GM12878 (cell line): Measurements from ENCODE around the gene ANLN. TPM values are rescaled to one million over a fixed set of nuclear protein-coding genes. Genes with fewer than 3 reads are reported as not detected.

Source experiments
- ATAC-seq: fragments of 200-7000 bp; cut with Tn5 transposase; 3 replicates; pipeline ENCODE4 v1.9.1; 2020; ENCODE audit warnings: mild to moderate bottlenecking, moderate library complexity
- BruUV-seq: library from RNA; stranded (reverse); fragments of 400-500 nt; replicated peaks from 2 replicates; lab custom pipeline; 2021; lab: Mats Ljungman, UMichigan
- CTCF ChIA-PET: fragments of 300-600 bp; sonication (Branson Sonifier 250); formaldehyde crosslinking; extraction: SDS; loops from one replicate; lab custom pipeline; 2021; ENCODE audit warnings: inconsistent platforms; lab: Yijun Ruan, JAX
- POLR2A ChIA-PET: fragments of 350-600 bp; formaldehyde crosslinking; extraction: SDS; loops from one replicate; lab custom pipeline; 2021; ENCODE audit warnings: inconsistent platforms; lab: Charles Lee
- RAD21 ChIA-PET: fragments of 300-600 bp; sonication (Branson Sonifier 250); formaldehyde crosslinking; loops from one replicate; lab custom pipeline; 2023; ENCODE audit warnings: antibody characterized with exemption; ENCODE audit not compliant: unreplicated experiment; lab: Charles Lee
- SMC1A ChIA-PET: fragments of 300-600 bp; sonication (Branson Sonifier 250); formaldehyde crosslinking; loops from one replicate; lab custom pipeline; 2023; ENCODE audit not compliant: unreplicated experiment, uncharacterized antibody; lab: Charles Lee
- DNase-seq: peaks from one replicate; pipeline ENCODE4 v3.0.0-alpha.2; 2011; ENCODE audit warnings: low read depth, low spot score
- FAIRE-seq: peaks from 3 replicates; lab custom pipeline; 2011; peaks lifted over from hg19 to GRCh38; lab: Jason Lieb, UNC
- H2AFZ ChIP-seq: 2 replicates; pipeline ENCODE4 v1.6.0; 2011; ENCODE audit warnings: low read depth, low read length, control low read depth; ENCODE audit not compliant: control insufficient read depth
- H3K27ac ChIP-seq: 2 replicates; pipeline ENCODE4 v1.5.1; 2011; ENCODE audit warnings: control low read depth; ENCODE audit not compliant: control insufficient read depth, insufficient read depth
- H3K27me3 ChIP-seq, 2 experiments: replicated peaks in 1 of 2; 2 replicates each; pipeline versions ENCODE4 v1.6.0 to v1.6.1; 2011; ENCODE audit warnings: low read length in 1 of 2; ENCODE audit not compliant: control insufficient read depth in 2 of 2, insufficient read depth in 2 of 2
- H3K36me3 ChIP-seq, 2 experiments: 2 replicates each; pipeline ENCODE4 v1.5.1; 2011; ENCODE audit warnings: low read length in 1 of 2; ENCODE audit not compliant: control insufficient read depth in 2 of 2, insufficient read depth in 2 of 2
- H3K4me1 ChIP-seq: 2 replicates; pipeline ENCODE4 v1.6.1; 2011; ENCODE audit warnings: mild to moderate bottlenecking, low read length, moderate library complexity, mixed read lengths; ENCODE audit not compliant: control insufficient read depth, insufficient read depth
- H3K4me2 ChIP-seq: 2 replicates; pipeline ENCODE4 v1.6.0; 2011; ENCODE audit warnings: control low read depth; ENCODE audit not compliant: control insufficient read depth, insufficient read depth
- H3K4me3 ChIP-seq: fragments of 200-600 bp; sonication (generic); 2 replicates; pipeline ENCODE4 v1.5.1; 2016
- H3K79me2 ChIP-seq: 2 replicates; pipeline ENCODE4 v1.6.0; 2011; ENCODE audit warnings: low read length; ENCODE audit not compliant: control insufficient read depth, insufficient read depth
- H3K9ac ChIP-seq: 2 replicates; pipeline ENCODE4 v1.8.0; 2011; ENCODE audit warnings: low read length, control low read depth, mixed read lengths; ENCODE audit not compliant: control insufficient read depth, insufficient read depth
- H3K9me3 ChIP-seq: replicated peaks from 3 replicates; pipeline ENCODE4 v1.5.1; 2011; ENCODE audit warnings: mild to moderate bottlenecking, low read length; ENCODE audit not compliant: control insufficient read depth, insufficient read depth
- H4K20me1 ChIP-seq: 2 replicates; pipeline ENCODE4 v1.6.0; 2011; ENCODE audit not compliant: control insufficient read depth, insufficient read depth
- ATF2 ChIP-seq: IDR thresholded peaks from 2 replicates; pipeline ENCODE4 v1.6.1; 2012; ENCODE audit warnings: low read length, inconsistent platforms
- BMI1 ChIP-seq: fragments of 450-650 bp; IDR thresholded peaks from 2 replicates; pipeline ENCODE4 v1.6.1; 2016; ENCODE audit warnings: mild to moderate bottlenecking, moderate library complexity, borderline replicate concordance
- CEBPZ ChIP-seq: fragments of 150-350 bp; IDR thresholded peaks from 2 replicates; pipeline ENCODE4 v1.6.1; 2016; ENCODE audit warnings: low read depth, low read length
- ELK1 ChIP-seq: IDR thresholded peaks from 2 replicates; pipeline ENCODE4 v1.6.1; 2012; ENCODE audit warnings: low read depth, low read length, improper control_type of control experiment
- FOS ChIP-seq: IDR thresholded peaks from 3 replicates; pipeline ENCODE4 v1.6.1; 2011; ENCODE audit warnings: borderline replicate concordance; ENCODE audit not compliant: insufficient read length; ENCODE audit errors: extremely low read depth
- IRF5 ChIP-seq: fragments of 450-650 bp; IDR thresholded peaks from 2 replicates; pipeline ENCODE4 v1.6.1; 2017; ENCODE audit warnings: borderline replicate concordance
- POLR2AphosphoS5 ChIP-seq: IDR thresholded peaks from 2 replicates; pipeline ENCODE4 v1.6.1; 2011; ENCODE audit warnings: mild to moderate bottlenecking, low read length, inconsistent platforms
- POU2F2 ChIP-seq: IDR thresholded peaks from 3 replicates; pipeline ENCODE4 v1.6.1; 2011; ENCODE audit warnings: low read depth, mild to moderate bottlenecking, low read length, borderline replicate concordance
- RELA ChIP-seq: fragments of 450-650 bp; IDR thresholded peaks from 2 replicates; pipeline ENCODE4 v1.8.0; 2014; ENCODE audit warnings: borderline replicate concordance; ENCODE audit not compliant: partially characterized antibody
- SRF ChIP-seq, 2 experiments: IDR thresholded peaks; 2 replicates each; pipeline ENCODE4 v1.6.1; 2011; ENCODE audit warnings: low read depth in 2 of 2, low read length in 2 of 2, mild to moderate bottlenecking in 1 of 2, moderate library complexity in 1 of 2
- TAF1 ChIP-seq: IDR thresholded peaks from 2 replicates; pipeline ENCODE4 v1.6.1; 2011; ENCODE audit warnings: mild to moderate bottlenecking, low read depth, low read length, borderline replicate concordance
- ZZZ3 ChIP-seq: IDR thresholded peaks from 2 replicates; pipeline ENCODE4 v1.6.1; 2011; ENCODE audit warnings: low read depth; ENCODE audit not compliant: control insufficient read depth, insufficient read length
- WGBS: methylation state at CpG from one replicate; pipeline ENCODE4 v1.1.6; 2016; ENCODE audit warnings: low lambda C conversion rate; ENCODE audit not compliant: insufficient replicate concordance, insufficient coverage; ENCODE audit errors: missing lambda C conversion rate; 5-methylcytosine and 5-hydroxymethylcytosine counted together
- in situ Hi-C: fragments of 300-500 bp; cut with MboI; formaldehyde crosslinking; loops from 9 replicates; pipeline ENCODE4 v1.14.3; 2018; ENCODE audit warnings: mixed read lengths
- intact Hi-C: fragments of 100-400 bp; cut with micrococcal nuclease; formaldehyde crosslinking; loops from one replicate; pipeline ENCODE4 v1.14.2; 2022; ENCODE audit not compliant: unreplicated experiment
- polyA plus RNA-seq, 11 experiments: library from polyadenylated mRNA; depleted of rRNA in 4 of 11; unstranded in 6 of 11; stranded (reverse) in 5 of 11; fragments of >200 nt; fragmentation: Nextera tagmentation in 4 of 11; fragmentation: Illumina TruSeq in 1 of 11; extraction: Ambion mirVana in 4 of 11; extraction: Trizol in 1 of 11; gene quantifications; 1 replicate in 1 of 11; 2 replicates in 10 of 11; pipeline versions ENCODE4 v1.2.1 to v1.2.3, GENCODE V29; 2011 to 2016; ENCODE audit warnings: inconsistent platforms in 2 of 11, missing spikeins in 2 of 11, low read depth in 1 of 11
- total RNA-seq, 4 experiments: library from RNA; depleted of rRNA in 3 of 4; stranded (reverse); fragments of >200 nt in 3 of 4; fragmentation: Illumina TruSeq in 1 of 4; extraction: Trizol in 1 of 4; gene quantifications; 2 replicates each; pipeline versions ENCODE4 v1.2.1 to v1.2.3, GENCODE V29; 2013 to 2021

ANLN gene
- total and polyA plus RNA-seq, 10 of the 15 experiments (the other 5 are each of a cell fraction or from before 2014, with no cell fraction given) = 9.5 to 32.1 (median 24.2) TPM

- POLR2A ChIA-PET = no interaction called here
- Histone ChIP-seq H3K36me3 (no peaks in the 10 kb centered on the region), H3K27ac (no peak overlapping the region), H3K27me3 (no peaks in the 10 kb centered on the region), H4K20me1 (no peaks in the 10 kb centered on the region), H3K9ac (no peak overlapping the region), H2AFZ (no peak overlapping the region), H3K79me2 (no peaks in the 10 kb centered on the region), H3K4me2 (no peak overlapping the region), H3K9me3 (no peaks in the 10 kb centered on the region), H3K4me1 (no peaks in the 10 kb centered on the region), H3K4me3 (no peak overlapping the region)
- WGBS = 42% methylated on average over 3 of the region's 3 CpGs
- CTCF ChIA-PET = interaction anchor here (0.8 to 4.5 kb wide), 2 partner anchors 12 to 14 kb away, joined by 3 to 18 read pairs; a partner anchor contains a TSS
- RAD21 ChIA-PET = no interaction called here
- SMC1A ChIA-PET = no interaction called here
- ATAC-seq (no peak), FAIRE-seq (no peak), DNase-seq (no peak)
- intact Hi-C loops = no loop called here
- in situ Hi-C loops = no loop called here
- TF ChIP-seq BMI1 (no peak), FOS (no peak), ATF2 (no peak), CEBPZ (no peak), TAF1 (no peak), ELK1 (no peak), POLR2AphosphoS5 (no peak), SRF (IDR thresholded peaks at IDR 0.05; ENCODE audit: low read depth in 2 of 2, low read length in 2 of 2) (no peak), ZZZ3 (no peak), IRF5 (no peak), POU2F2 (no peak), RELA (no peak)
- BruUV-seq = no TSS peak
Observed at GRCh38 chr7:36355490-36355889, 34.2 kb upstream of the ANLN start.
